Thyroid gland (tissue), 4 donors: ENCODE measurements around the gene LRFN3.

ENCODE experiments used
- POLR2A ChIP-seq, 2 donors: fragments of 450-650 bp; IDR thresholded peaks; one replicate each; pipeline ENCODE4 v1.6.1; 2017; ENCODE audit warnings: antibody characterized with exemption in 2 of 2, mild to moderate bottlenecking in 2 of 2, moderate library complexity in 1 of 2
- TF ChIP-seq, protein P1 (sequence below), 6 experiments: fragments of 200-600 bp in 3 of 6; fragments of 450-650 bp in 3 of 6; sonication (generic) in 3 of 6; IDR thresholded peaks; one replicate each; pipeline ENCODE4 v1.5.1; 2016 to 2019; ENCODE audit warnings: antibody characterized with exemption in 6 of 6, mild to moderate bottlenecking in 2 of 6, inconsistent platforms in 1 of 6, moderate library complexity in 1 of 6

DNA sequence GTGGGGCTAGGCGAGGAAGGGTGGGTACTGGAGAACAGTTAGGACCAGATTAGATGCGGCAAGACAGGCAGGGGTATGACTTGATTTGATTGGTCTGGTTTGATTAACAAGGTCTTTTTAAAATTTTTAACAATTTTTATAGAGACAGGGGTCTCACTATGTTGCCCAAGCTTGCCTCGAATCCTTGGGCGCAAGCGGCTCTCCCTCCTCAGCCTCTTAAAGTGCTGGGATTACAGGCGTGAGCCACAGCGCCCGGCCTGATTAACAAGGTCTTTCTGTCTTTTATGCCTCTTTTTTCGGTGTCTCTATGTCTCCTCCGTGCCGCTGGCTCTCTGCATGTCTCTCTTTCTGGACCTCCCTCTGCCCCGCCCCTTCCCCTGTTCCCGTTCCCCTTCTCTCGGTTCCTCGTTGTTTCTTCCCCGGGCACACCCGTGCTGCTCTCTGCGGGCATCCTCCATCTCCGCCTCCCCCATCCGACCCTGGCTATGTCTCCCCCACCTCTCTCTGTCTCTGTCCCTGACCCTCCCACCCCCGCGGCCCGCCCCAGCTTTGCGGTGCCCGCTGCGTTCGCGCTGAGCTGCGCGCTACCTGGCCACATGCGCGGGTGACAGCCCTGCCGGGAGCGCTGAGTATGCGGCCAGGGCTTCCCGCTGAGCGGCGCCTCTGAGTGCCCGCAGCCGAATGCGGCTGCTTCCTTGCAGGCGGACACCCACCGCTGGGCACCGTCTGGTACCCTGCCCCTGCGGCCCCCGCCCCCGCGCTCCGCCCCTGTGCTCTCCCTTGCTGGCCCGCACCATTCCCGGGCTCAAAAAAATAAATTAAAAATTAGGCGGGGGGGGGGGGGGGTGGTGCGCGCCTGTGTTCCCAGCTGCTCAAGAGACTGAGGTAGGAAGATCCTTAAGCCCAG lies 50.7 kb downstream of the LRFN3 start:
- TF ChIP-seq, protein P1, sequence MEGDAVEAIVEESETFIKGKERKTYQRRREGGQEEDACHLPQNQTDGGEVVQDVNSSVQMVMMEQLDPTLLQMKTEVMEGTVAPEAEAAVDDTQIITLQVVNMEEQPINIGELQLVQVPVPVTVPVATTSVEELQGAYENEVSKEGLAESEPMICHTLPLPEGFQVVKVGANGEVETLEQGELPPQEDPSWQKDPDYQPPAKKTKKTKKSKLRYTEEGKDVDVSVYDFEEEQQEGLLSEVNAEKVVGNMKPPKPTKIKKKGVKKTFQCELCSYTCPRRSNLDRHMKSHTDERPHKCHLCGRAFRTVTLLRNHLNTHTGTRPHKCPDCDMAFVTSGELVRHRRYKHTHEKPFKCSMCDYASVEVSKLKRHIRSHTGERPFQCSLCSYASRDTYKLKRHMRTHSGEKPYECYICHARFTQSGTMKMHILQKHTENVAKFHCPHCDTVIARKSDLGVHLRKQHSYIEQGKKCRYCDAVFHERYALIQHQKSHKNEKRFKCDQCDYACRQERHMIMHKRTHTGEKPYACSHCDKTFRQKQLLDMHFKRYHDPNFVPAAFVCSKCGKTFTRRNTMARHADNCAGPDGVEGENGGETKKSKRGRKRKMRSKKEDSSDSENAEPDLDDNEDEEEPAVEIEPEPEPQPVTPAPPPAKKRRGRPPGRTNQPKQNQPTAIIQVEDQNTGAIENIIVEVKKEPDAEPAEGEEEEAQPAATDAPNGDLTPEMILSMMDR (IDR thresholded peaks at IDR 0.05) = no peak
- TF ChIP-seq POLR2A (IDR thresholded peaks at IDR 0.05) = no peak
